Activated naive CD4-positive, alpha-beta T cell treated with Interleukin-2 at 50 U/mL for 16 hours (primary cell): ENCODE measurements around the gene PPFIA2.
"Not testable (repeated sequence)": the region's sequence is repeated elsewhere in the genome, so short reads cannot be mapped to it uniquely, and the experiment has no call there.

Experiments
- DNase-seq: peaks from one replicate; pipeline ENCODE4 v3.0.0-alpha.2; 2020

Gene PPFIA2

DNA sequence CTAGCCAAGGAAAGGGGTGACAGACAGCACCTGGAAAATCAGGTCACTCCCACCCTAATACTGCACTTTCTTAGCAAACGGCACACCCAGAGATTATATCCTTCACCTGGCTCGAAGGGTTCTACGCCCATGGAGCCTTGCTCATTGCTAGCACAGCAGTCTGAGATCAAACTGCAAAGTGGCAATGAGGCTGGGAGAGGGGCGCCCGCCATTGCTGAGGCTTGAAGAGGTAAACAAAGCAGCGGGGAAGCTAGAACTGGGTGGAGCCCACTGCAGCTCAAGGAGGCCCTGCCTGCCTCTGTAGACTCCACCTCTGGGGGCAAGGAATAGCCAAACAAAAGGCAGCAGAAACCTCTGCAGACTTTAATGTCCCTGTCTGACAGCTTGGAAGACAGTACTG lies 99.8 kb downstream of the PPFIA2 start:
- not testable (repeated sequence) for DNase-seq

- no peak for DNase-seq
Observed at GRCh38 chr12:81644503-81644902, 114.6 kb downstream of the PPFIA2 start.

DNA sequence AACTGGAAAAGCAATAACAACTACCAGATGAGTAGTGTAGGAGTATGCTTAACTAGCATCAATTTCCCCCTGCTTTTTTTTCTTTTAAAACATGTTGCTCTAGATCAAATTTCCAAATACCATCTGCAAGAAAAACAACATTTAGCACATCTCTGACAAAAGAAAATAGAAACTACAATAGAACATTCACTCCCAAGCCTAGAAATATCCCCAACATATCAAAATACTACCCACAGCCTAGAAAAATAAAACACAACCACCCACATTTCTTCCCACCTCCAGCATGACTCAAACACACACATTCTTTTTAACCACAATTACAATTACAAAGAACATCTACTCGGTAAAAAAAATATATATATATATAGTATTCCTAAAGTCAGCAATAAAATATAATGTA lies 120.0 kb downstream of the PPFIA2 start:
- no peak for DNase-seq

DNA sequence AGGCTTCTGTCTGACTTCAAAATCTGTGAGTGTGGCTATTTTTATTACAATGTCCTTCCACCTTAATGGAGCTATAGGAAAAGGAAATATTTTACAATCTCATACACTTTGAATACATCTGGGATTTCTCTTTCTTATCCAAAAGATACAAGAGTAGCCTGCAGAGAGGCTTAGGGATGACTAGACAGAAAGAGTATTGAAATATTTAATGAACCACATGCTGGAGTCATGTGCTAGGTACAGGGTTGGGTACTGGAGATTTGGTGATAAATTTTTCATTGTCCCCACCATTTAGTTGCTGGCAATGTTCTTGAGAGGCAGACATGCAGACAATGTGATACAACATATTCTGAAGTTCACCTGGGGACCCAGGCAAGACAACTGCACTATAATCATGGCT lies 126.0 kb downstream of the PPFIA2 start:
- no peak for DNase-seq

DNA sequence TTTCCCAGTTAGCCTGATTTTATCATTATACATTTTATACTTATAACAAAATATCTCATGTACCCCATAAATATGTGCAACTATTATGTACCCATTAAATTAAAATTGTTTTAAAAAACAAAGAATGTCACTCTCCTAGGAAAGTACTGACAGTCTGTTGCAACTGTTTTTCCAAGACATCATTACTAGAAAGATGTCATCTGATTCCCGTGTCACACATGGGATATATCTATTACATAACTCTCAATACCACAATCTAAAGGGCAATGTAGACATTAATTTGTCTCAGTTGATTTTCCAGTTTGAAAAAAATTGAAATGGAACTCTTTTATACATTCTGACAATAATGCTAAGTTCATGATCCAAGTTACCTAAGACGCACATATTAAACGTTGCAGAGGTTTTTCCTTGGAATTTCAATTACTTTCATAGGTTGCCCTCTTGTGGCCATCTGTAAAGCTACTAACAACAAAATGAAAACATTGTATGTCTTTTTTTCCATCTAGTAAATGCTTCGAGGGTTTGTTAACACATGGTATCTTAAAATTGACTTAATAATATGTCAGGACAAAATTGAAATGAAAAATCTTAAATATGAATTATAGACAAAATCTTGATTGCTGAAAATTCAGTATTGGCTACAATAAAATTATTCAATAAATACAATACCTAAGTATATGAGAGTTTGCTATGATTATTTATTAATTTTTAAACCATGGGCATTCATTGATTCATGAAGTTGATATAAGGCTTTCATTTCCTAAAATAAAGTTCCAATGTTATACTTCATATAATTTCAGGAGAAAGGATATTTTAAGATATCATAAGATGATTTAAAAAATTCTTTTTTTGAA lies 131.6 kb downstream of the PPFIA2 start:
- DNase-seq: no peak

DNA sequence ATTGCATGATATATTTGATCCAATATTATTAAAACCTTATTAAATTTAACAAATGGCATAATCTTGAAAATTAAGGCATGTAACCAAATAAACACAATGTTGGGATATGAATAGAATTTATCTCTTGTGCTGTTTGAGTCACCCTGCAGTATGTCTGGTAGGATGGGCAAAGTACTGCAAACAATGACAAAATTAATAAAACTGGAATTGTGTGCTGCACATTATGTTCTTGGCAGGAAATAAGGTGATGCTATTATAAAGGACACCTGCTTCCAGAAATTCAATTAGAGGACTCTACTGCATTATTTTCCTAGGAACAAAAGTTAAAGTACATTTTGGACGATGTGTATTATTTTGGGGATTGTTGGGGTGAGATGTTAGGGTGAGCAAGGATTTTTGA lies 132.7 kb downstream of the PPFIA2 start:
- no peak for DNase-seq

- DNase-seq: no peak
Observed at GRCh38 chr12:81617915-81618314, 141.2 kb downstream of the PPFIA2 start.

DNA sequence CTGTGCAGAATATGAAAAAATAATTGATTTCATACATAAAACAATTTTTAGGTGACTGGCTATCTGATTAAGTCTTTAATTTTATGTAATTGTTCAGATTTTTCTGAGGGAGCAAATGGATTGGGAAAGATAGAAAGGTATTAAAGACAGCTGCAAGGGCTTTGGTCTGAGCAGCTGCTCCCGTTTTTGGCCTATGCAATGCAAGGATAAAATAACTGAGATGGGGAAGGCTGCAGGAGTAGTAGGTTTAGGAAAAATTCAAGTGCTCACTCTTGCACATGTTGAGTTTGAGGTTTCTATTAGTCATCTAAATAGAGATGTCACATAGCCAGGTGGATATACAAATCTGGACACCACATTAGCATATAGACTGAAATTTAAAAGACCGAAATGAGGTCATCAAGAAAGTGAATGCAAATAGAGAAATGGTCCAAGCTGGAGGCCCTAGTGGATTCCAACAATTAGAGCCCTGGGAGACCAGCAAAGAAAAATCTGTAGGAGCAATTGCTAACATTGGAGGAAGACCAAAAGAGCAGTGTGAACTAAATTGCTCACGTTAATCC lies 144.0 kb downstream of the PPFIA2 start:
- DNase-seq: no peak

- DNase-seq: no peak
Observed at GRCh38 chr12:81610955-81611889, 147.9 kb downstream of the PPFIA2 start.

DNA sequence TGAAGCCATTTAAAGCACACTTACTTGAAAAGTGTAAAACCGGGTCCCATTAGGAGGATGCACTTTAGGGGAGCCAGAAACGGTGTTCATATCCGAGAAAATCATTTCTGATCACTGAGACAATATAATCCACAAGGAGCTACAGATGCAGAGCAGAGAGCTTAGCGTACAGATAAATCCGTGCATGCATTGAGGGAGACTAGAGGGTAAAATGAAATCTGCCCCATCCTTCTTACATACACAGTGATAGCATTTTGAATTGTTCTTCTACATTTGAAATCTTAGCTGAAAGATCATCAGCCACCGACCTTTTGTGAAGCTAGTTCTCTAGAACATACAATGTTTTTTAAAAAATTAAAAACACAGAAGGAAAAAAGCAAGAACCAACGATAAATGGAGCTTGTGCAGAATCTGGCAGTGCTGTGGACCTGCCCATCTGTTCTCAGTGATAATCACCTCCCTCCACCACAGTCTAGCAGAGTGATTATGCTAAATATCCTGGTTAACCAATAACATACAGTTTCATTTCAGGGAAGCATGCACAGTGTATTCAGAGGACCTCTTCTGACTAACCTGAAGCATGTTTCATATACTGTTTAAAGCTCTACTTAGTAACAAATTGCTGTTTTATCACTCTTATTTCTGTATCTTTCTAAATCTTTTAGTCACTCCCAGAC lies 161.1 kb downstream of the PPFIA2 start:
- DNase-seq: no peak

DNA sequence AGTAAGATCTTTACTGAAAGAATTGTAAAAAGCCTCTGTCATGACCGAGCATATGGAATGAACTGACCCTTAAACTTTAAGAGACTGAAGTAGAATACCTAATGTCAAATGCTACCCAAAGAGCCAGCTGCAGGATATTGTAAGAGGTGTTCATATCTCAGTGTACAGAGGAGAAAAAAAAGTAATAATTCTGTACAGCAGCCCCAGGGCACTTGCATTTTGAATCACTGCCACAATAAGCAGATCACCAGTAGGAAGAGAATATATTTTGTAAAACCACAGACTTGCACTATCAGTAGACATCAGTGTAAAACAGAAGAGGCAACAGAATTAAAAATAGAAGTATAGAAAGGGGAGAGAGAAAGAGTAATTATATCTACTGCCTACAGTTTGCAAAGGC lies 162.6 kb downstream of the PPFIA2 start:
- DNase-seq: no peak

DNA sequence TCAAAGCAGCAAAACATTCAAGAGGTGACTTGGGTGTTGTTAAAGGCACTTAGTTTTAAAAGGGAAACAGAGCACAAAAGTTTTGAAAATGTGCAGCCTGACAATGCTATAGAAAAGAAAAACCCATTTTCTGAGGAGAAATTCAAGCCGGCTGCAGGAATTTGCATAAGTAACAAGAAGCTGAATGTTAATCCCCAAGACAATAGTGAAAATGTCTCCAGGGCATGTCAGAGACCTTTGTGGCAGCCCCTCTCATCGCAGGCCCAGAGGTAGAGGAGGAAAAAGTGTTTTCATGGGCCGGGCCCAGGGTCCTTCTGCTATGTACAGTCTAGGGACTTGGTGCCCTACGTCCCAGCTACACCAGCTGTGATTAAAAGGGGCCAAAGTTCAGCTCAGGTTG lies 167.9 kb downstream of the PPFIA2 start:
- no peak for DNase-seq

GRCh38 chr12:81590703-81591102 lies 168.4 kb downstream of the PPFIA2 start:
- not testable (repeated sequence) for DNase-seq

GRCh38 chr12:81588235-81589008 lies 170.7 kb downstream of the PPFIA2 start:
- no peak for DNase-seq

- DNase-seq: no peak
Observed at GRCh38 chr12:81585787-81586186, 173.4 kb downstream of the PPFIA2 start.

GRCh38 chr12:81573228-81573627 lies 185.9 kb downstream of the PPFIA2 start:
- no peak for DNase-seq

GRCh38 chr12:81572411-81572810 lies 186.7 kb downstream of the PPFIA2 start:
- no peak for DNase-seq

GRCh38 chr12:81570234-81570633 lies 188.9 kb downstream of the PPFIA2 start:
- no peak for DNase-seq

- DNase-seq: no peak
Observed at GRCh38 chr12:81564237-81564636, 194.9 kb downstream of the PPFIA2 start.

DNA sequence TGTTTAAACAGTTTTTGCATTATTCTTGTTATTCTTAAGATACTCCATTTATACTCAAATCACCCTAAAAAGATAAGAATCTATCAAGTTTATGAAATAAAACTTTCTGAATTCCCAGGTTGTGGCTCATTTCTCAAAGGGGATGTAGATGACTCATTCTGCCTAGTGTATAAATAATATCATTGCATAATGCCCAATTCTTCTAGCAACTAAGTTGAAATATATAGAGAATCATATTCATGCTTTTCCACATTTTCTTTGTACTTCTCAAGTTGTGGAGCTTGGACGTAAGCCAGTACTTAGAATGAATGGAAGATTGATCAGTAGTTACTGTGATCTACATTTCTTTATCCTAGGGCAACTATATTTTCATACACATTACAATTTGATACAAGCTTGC lies 201.1 kb downstream of the PPFIA2 start:
- no peak for DNase-seq

DNA sequence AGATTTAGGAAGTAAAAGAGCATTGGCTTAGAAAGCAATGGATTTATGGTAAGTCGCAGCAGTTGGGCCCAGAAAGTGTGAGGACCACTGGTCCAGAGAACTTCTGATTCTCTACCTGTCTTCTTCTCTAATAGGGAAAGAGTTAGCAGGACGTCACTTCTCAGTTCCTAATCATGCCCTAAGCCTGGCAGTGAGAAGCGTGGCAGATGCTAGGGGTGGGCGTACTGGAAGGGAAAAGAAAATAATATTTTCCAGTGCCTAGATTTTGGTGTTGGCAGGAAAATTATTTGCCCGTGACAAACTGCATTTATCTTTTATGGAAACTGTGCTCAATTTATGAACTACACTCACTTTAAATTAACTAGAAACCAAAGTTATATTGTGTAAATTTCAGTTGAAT lies 212.3 kb downstream of the PPFIA2 start:
- no peak for DNase-seq

GRCh38 chr12:81543621-81544139 lies 215.5 kb downstream of the PPFIA2 start:
- DNase-seq: no peak
